GM18868 (cell line): ENCODE results near the gene RAD23A.
A peak's percentile ranks its signal among the peaks of the same experiment; 100 is the strongest.
"Not testable (repeated sequence)": the region's sequence is repeated elsewhere in the genome, so short reads cannot be mapped to it uniquely, and the experiment has no call there.

Experiments used
- ATAC-seq: cut with Tn5 transposase; IDR thresholded peaks from one replicate; pipeline ENCODE4 v1.9.1; 2021; ENCODE audit warnings: mild to moderate bottlenecking, moderate library complexity; ENCODE audit not compliant: unreplicated experiment

Gene RAD23A

GRCh38 chr19:12937927-12938778, 7.5 kb upstream of the RAD23A start, which contains the start of gene CALR:
Gene CALR, plus strand, starts transcription at chr19:12938609. Its CDS starts 71 bp downstream, at chr19:12938680.
- peak; percentile 84 for ATAC-seq

GRCh38 chr19:12938779-12939601, 6.7 kb upstream of the RAD23A start:
- peak; percentile 4 for ATAC-seq

- ATAC-seq: no peak
Measured at GRCh38 chr19:12939975-12940423, 5.7 kb upstream of the RAD23A start.

- ATAC-seq: no peak
Measured at GRCh38 chr19:12940897-12941296, 4.8 kb upstream of the RAD23A start.

- ATAC-seq: no peak
Measured at GRCh38 chr19:12943437-12944044, 2.1 kb upstream of the RAD23A start.

- no peak for ATAC-seq
Measured at GRCh38 chr19:12944104-12944674, 1.5 kb upstream of the RAD23A start.

GRCh38 chr19:12946092-12946721, 545 bp downstream of the RAD23A start:
- ATAC-seq: peak; percentile 30

GRCh38 chr19:12946731-12947496, 1.3 kb downstream of the RAD23A start:
- ATAC-seq: no peak

GRCh38 chr19:12947702-12948611, 2.3 kb downstream of the RAD23A start:
- ATAC-seq: no peak

GRCh38 chr19:12948612-12949362, 3.1 kb downstream of the RAD23A start:
- no peak for ATAC-seq

GRCh38 chr19:12949363-12950283, 4.0 kb downstream of the RAD23A start:
- ATAC-seq: no peak

- ATAC-seq: not testable (repeated sequence)
Measured at GRCh38 chr19:12952050-12952449, 6.4 kb downstream of the RAD23A start.

GRCh38 chr19:12952488-12953137, 7.0 kb downstream of the RAD23A start:
- no peak for ATAC-seq

- no peak for ATAC-seq
Measured at GRCh38 chr19:12953138-12953798, 7.6 kb downstream of the RAD23A start.

GRCh38 chr19:12953799-12954611, 8.3 kb downstream of the RAD23A start:
- ATAC-seq: no peak
